NCI-H1694 treated with DMSO at 0.1 percent for 48 hours (cell line): ENCODE results near the gene HP.

Experiments
- DNase-seq: peaks from one replicate; lab custom pipeline; 2025; lab: John Stamatoyannopoulos, UW

The HP gene

GRCh38 chr16:72092832-72093447 is 38.6 kb downstream of the HP start:
- no peak for DNase-seq

GRCh38 chr16:72093448-72094265 is 39.4 kb downstream of the HP start, which contains the start of the genes DHX38 and TXNL4B:
DHX38 (plus strand) TSS chr16:72093847; CDS start chr16:72096158, 2,311 bp downstream.
TXNL4B (minus strand) TSS chr16:72093620; CDS start chr16:72090749, 2,871 bp downstream.
- peak; percentile 95 for DNase-seq

GRCh38 chr16:72094266-72094610 is 39.9 kb downstream of the HP start:
- DNase-seq, result no peak

- no peak for DNase-seq
Observed at GRCh38 chr16:72098936-72099335, 44.6 kb downstream of the HP start.

GRCh38 chr16:72099377-72099818 is 45.1 kb downstream of the HP start:
- peak; percentile 46 for DNase-seq

GRCh38 chr16:72101195-72101594 is 46.9 kb downstream of the HP start:
- DNase-seq, result no peak

GRCh38 chr16:72104905-72105304 is 50.6 kb downstream of the HP start:
- no peak for DNase-seq

- no peak for DNase-seq
Observed at GRCh38 chr16:72105978-72106377, 51.7 kb downstream of the HP start.

- DNase-seq, result no peak
Observed at GRCh38 chr16:72107371-72107770, 53.1 kb downstream of the HP start.

- no peak for DNase-seq
Observed at GRCh38 chr16:72108353-72109102, 54.2 kb downstream of the HP start.

- no peak for DNase-seq
Observed at GRCh38 chr16:72109300-72109699, 55.0 kb downstream of the HP start.

- DNase-seq, result no peak
Observed at GRCh38 chr16:72109966-72110530, 55.7 kb downstream of the HP start.
